Neural progenitor cell (in vitro differentiated cells): ENCODE data around the gene ESPL1. TPM values are rescaled to one million over a fixed set of nuclear protein-coding genes. Genes with fewer than 3 reads are reported as not detected.

Experiments
- DNase-seq: peaks from one replicate; pipeline ENCODE4 v3.0.0-alpha.2; 2016; ENCODE audit warnings: low spot score
- H2AFZ ChIP-seq: fragments of 200-600 bp; sonication (generic); replicated peaks from 2 replicates; pipeline ENCODE4 v1.6.1; 2016; ENCODE audit warnings: antibody characterized with exemption
- H3F3A ChIP-seq: fragments of 200-600 bp; sonication (generic); 2 replicates; pipeline ENCODE4 v1.6.1; 2016; ENCODE audit warnings: antibody characterized with exemption, low read depth
- H3K27ac ChIP-seq: fragments of 200-600 bp; sonication (generic); 2 replicates; pipeline ENCODE4 v1.5.1; 2016; ENCODE audit warnings: mild to moderate bottlenecking
- H3K27me3 ChIP-seq: fragments of 200-600 bp; sonication (generic); 2 replicates; pipeline ENCODE4 v1.6.1; 2016; ENCODE audit warnings: mild to moderate bottlenecking, moderate library complexity
- H3K36me3 ChIP-seq: fragments of 200-600 bp; sonication (generic); 2 replicates; pipeline ENCODE4 v1.5.1; 2016
- H3K4me1 ChIP-seq: fragments of 200-600 bp; sonication (generic); 2 replicates; pipeline ENCODE4 v1.6.1; 2016; ENCODE audit warnings: mixed run types
- H3K4me2 ChIP-seq: fragments of 200-600 bp; sonication (generic); 2 replicates; pipeline ENCODE4 v1.6.1; 2016
- H3K4me3 ChIP-seq: fragments of 200-600 bp; sonication (generic); 2 replicates; pipeline ENCODE4 v1.5.1; 2016
- H3K79me2 ChIP-seq: fragments of 200-600 bp; sonication (generic); 2 replicates; pipeline ENCODE4 v1.6.1; 2016; ENCODE audit warnings: low read depth
- H3K9ac ChIP-seq: fragments of 200-600 bp; sonication (generic); 2 replicates; pipeline ENCODE4 v1.6.1; 2016
- H3K9me3 ChIP-seq: fragments of 200-600 bp; sonication (generic); 2 replicates; pipeline ENCODE4 v1.5.1; 2016; ENCODE audit warnings: low read depth
- H4K20me1 ChIP-seq: fragments of 200-600 bp; sonication (generic); 2 replicates; pipeline ENCODE4 v1.6.1; 2016; ENCODE audit warnings: low read depth
- H3K27ac Mint-ChIP-seq: 3 replicates; pipeline ENCODE4 v1.8.0; 2021; ENCODE audit warnings: mixed read lengths
- H3K27me3 Mint-ChIP-seq: 2 replicates; pipeline ENCODE4 v1.8.0; 2022; ENCODE audit warnings: low read depth, mild to moderate bottlenecking, inconsistent platforms, moderate library complexity, mixed read lengths; ENCODE audit not compliant: insufficient read depth
- H3K36me3 Mint-ChIP-seq: 3 replicates; pipeline ENCODE4 v1.8.0; 2021; ENCODE audit warnings: mixed read lengths
- H3K4me1 Mint-ChIP-seq: 3 replicates; pipeline ENCODE4 v1.8.0; 2021; ENCODE audit warnings: mixed read lengths
- H3K4me3 Mint-ChIP-seq: 3 replicates; pipeline ENCODE4 v1.8.0; 2021; ENCODE audit warnings: mild to moderate bottlenecking, moderate library complexity, mixed read lengths
- H3K9me3 Mint-ChIP-seq: 3 replicates; pipeline ENCODE4 v1.8.0; 2020; ENCODE audit warnings: mixed read lengths
- EZH2 ChIP-seq: fragments of 200-600 bp; sonication (generic); IDR thresholded peaks from 2 replicates; pipeline ENCODE4 v1.6.1; 2017; ENCODE audit warnings: antibody characterized with exemption, mild to moderate bottlenecking, moderate library complexity
- EZH2phosphoT487 ChIP-seq: fragments of 200-600 bp; sonication (generic); IDR thresholded peaks from 2 replicates; pipeline ENCODE4 v1.6.1; 2017; ENCODE audit warnings: antibody characterized with exemption
- total RNA-seq: library from RNA; depleted of rRNA; stranded (reverse); fragments of >200 nt; gene quantifications from 2 replicates; pipeline ENCODE4 v1.2.3, GENCODE V29; 2015; ENCODE audit warnings: low replicate concordance
- TF ChIP-seq, protein P1 (sequence below): fragments of 200-600 bp; sonication (generic); IDR thresholded peaks from 2 replicates; pipeline ENCODE4 v1.5.1; 2017; ENCODE audit warnings: antibody characterized with exemption, mild to moderate bottlenecking

ESPL1 gene
- total RNA-seq, 1 donor from 2014 or later: 34.3 TPM

GRCh38 chr12:53230108-53230845, 37.8 kb upstream of the ESPL1 start:
- H3K4me3 Mint-ChIP-seq: no peak overlapping the region
- H3K27me3 ChIP-seq: no peaks in the 10 kb centered on the region
- H3K4me1 Mint-ChIP-seq: peaks cover 50% of the 10 kb centered on the region
- peaks cover 29% of the 10 kb centered on the region for H3F3A ChIP-seq
- H3K9me3 Mint-ChIP-seq: no peaks in the 10 kb centered on the region
- H3K4me1 ChIP-seq: peaks cover 50% of the 10 kb centered on the region
- no peak overlapping the region for H3K27ac Mint-ChIP-seq
- no peaks in the 10 kb centered on the region for H4K20me1 ChIP-seq
- DNase-seq: no peak
- no peaks in the 10 kb centered on the region for H3K36me3 ChIP-seq
- H3K9me3 ChIP-seq: no peaks in the 10 kb centered on the region
- TF ChIP-seq, protein P1, sequence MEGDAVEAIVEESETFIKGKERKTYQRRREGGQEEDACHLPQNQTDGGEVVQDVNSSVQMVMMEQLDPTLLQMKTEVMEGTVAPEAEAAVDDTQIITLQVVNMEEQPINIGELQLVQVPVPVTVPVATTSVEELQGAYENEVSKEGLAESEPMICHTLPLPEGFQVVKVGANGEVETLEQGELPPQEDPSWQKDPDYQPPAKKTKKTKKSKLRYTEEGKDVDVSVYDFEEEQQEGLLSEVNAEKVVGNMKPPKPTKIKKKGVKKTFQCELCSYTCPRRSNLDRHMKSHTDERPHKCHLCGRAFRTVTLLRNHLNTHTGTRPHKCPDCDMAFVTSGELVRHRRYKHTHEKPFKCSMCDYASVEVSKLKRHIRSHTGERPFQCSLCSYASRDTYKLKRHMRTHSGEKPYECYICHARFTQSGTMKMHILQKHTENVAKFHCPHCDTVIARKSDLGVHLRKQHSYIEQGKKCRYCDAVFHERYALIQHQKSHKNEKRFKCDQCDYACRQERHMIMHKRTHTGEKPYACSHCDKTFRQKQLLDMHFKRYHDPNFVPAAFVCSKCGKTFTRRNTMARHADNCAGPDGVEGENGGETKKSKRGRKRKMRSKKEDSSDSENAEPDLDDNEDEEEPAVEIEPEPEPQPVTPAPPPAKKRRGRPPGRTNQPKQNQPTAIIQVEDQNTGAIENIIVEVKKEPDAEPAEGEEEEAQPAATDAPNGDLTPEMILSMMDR: no peak
- TF ChIP-seq EZH2: no peak
- TF ChIP-seq EZH2phosphoT487: no peak
- no peaks in the 10 kb centered on the region for H3K79me2 ChIP-seq
- no peak overlapping the region for H2AFZ ChIP-seq
- no peak overlapping the region for H3K27ac ChIP-seq
- H3K9ac ChIP-seq: no peak overlapping the region
- H3K36me3 Mint-ChIP-seq: peaks cover 2% of the 10 kb centered on the region
- H3K4me2 ChIP-seq: no peak overlapping the region
- no peak overlapping the region for H3K4me3 ChIP-seq
- peaks cover 39% of the 10 kb centered on the region for H3K27me3 Mint-ChIP-seq

DNA sequence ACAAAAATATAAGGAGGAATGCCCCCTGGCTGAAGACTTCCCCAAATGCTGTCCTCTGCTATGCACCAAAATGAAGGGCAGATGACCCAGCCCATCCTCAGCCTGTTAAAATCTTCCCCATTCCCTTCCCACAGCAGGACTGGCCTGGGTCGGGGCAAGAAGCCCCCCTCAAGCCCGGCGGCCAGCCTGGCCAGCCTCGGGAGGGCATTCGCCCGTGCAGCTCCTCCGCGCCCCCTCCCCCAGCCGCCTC, 36.5 kb upstream of the ESPL1 start:
- Histone ChIP-seq H3K4me2 (peak overlapping the region; percentile 85), H2AFZ (peak overlapping the region; percentile 73), H4K20me1 (no peaks in the 10 kb centered on the region), H3K27me3 (no peaks in the 10 kb centered on the region), H3K4me1 (peaks cover 54% of the 10 kb centered on the region), H3K79me2 (no peaks in the 10 kb centered on the region), H3K27ac (no peak overlapping the region), H3K9ac (no peak overlapping the region), H3K9me3 (no peaks in the 10 kb centered on the region), H3K4me3 (peak overlapping the region; percentile 64), H3F3A (peaks cover 30% of the 10 kb centered on the region), H3K36me3 (no peaks in the 10 kb centered on the region)
- H3K4me1 Mint-ChIP-seq: peaks cover 55% of the 10 kb centered on the region
- H3K27me3 Mint-ChIP-seq: peaks cover 40% of the 10 kb centered on the region
- H3K9me3 Mint-ChIP-seq: no peaks in the 10 kb centered on the region
- H3K4me3 Mint-ChIP-seq: peak overlapping the region; percentile 78
- H3K36me3 Mint-ChIP-seq: peaks cover 2% of the 10 kb centered on the region
- H3K27ac Mint-ChIP-seq: no peak overlapping the region
- TF ChIP-seq EZH2 (no peak), EZH2phosphoT487 (no peak)
- TF ChIP-seq, protein P1: no peak
- DNase-seq: peak; percentile 72

DNA sequence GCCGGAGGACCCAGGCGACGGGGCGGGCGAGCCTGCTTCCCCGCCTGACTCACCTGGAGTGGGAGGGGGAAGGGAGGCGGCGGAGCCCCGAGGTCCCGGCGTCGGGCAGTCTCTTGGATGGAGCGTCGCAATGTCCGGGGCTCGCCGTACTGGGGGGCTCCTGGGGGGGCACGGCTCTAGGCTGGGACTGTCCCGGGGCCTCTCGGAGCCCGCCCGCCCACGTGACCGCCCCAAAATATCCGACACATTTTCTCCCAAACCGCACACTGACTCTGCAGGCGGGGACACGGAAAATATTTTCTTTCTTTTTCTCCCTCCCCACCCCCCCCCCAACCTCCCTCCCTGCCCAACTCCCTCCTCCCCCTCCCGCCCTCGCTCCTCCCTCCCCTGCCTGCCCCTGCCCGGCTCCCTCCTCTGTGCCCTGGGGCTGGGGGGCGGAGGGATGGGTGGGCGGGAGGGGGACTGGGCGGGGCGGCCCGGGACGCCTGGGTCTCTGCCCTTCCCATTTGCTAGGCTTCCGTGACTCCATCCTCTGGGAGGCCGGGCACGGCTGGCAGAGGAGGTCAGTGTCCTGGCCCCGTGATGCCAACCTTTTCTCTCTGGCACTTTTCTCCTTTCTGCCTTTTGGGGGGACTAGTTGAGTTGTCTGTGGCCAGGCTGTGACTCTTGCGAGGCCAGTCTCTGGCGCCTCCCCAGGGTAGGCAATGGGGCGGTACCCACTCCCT, 36.0 kb upstream of the ESPL1 start, which contains the start of gene RARG:
Gene RARG, minus strand, starts transcription at position 289 of the 725 bp plus-strand sequence. CDS start 4,664 bp downstream, outside the sequence.
- H3K79me2 ChIP-seq: no peaks in the 10 kb centered on the region
- no peak within 1 kb of the TSS for H3K27ac ChIP-seq
- peak within 1 kb of the TSS; percentile 64 for H3K4me3 ChIP-seq
- Mint-ChIP-seq H3K4me1 (peaks cover 53% of the 10 kb centered on the region), H3K4me3 (peak within 1 kb of the TSS; percentile 83), H3K27ac (peak within 1 kb of the TSS; percentile 52), H3K9me3 (no peaks in the 10 kb centered on the region), H3K27me3 (peaks cover 39% of the 10 kb centered on the region), H3K36me3 (no peaks in the 10 kb centered on the region)
- H3K36me3 ChIP-seq: no peaks in the 10 kb centered on the region
- TF ChIP-seq, protein P1: no peak
- no peak for TF ChIP-seq EZH2
- TF ChIP-seq EZH2phosphoT487: no peak
- H3F3A ChIP-seq: peaks cover 30% of the 10 kb centered on the region
- H2AFZ ChIP-seq: peak within 1 kb of the TSS; percentile 73
- H3K27me3 ChIP-seq: no peaks in the 10 kb centered on the region
- H3K9ac ChIP-seq: no peak within 1 kb of the TSS
- H4K20me1 ChIP-seq: no peaks in the 10 kb centered on the region
- H3K9me3 ChIP-seq: no peaks in the 10 kb centered on the region
- DNase-seq: peak; percentile 52
- peaks cover 54% of the 10 kb centered on the region for H3K4me1 ChIP-seq
- H3K4me2 ChIP-seq: peak within 1 kb of the TSS; percentile 85
